Upper lobe of left lung (tissue), 4 donors: ENCODE results near the gene PWWP2B.

Source experiments
- EP300 ChIP-seq, 4 donors: sonication (generic); formaldehyde crosslinking; IDR thresholded peaks; one replicate each; pipeline ENCODE4 v1.5.1; 2017; ENCODE audit warnings: antibody characterized with exemption in 4 of 4, control low read depth in 2 of 4
- POLR2A ChIP-seq, 4 donors: fragments of 450-650 bp; IDR thresholded peaks; one replicate each; pipeline ENCODE4 v1.5.1; 2016 to 2017; ENCODE audit warnings: antibody characterized with exemption in 4 of 4, mild to moderate bottlenecking in 2 of 4
- POLR2AphosphoS5 ChIP-seq, 2 donors: sonication (generic); formaldehyde crosslinking; IDR thresholded peaks; one replicate each; pipeline ENCODE4 v1.5.1; 2017; ENCODE audit warnings: antibody characterized with exemption in 2 of 2
- TF ChIP-seq, protein P1 (sequence below), 6 experiments: fragments of 450-650 bp in 4 of 6; fragments of 200-600 bp in 2 of 6; sonication (generic) in 2 of 6; IDR thresholded peaks; one replicate each; pipeline ENCODE4 v1.5.1; 2016 to 2019; ENCODE audit warnings: antibody characterized with exemption in 6 of 6

DNA sequence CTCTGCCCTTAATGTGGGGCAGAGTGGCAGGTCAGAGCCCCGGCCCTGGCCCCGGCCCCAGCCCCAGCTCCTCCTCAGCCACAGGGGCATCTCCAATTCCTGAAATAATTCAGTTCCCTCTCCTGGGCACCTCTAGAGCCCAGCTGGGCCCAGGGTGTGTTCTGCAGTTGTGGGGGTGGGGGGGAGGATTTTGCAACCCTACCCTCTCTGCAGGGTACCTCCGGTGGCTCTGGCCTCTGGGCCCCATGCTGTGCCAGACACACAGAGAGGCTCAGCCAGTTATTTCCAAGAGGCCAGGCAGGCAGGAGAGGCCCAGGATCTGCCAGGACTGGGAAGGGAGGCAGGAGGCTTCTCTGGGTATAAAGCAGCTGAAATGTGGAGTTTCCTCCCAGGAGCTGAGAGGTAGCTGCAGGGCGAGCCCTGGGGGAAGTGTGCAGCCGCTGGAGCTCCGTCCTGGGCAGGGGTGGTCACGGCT is 47.9 kb downstream of the PWWP2B start:
- TF ChIP-seq POLR2A (IDR thresholded peaks at IDR 0.05) (no peak), EP300 (IDR thresholded peaks at IDR 0.05) (no peak), POLR2AphosphoS5 (IDR thresholded peaks at IDR 0.05) (no peak)
- TF ChIP-seq, protein P1, sequence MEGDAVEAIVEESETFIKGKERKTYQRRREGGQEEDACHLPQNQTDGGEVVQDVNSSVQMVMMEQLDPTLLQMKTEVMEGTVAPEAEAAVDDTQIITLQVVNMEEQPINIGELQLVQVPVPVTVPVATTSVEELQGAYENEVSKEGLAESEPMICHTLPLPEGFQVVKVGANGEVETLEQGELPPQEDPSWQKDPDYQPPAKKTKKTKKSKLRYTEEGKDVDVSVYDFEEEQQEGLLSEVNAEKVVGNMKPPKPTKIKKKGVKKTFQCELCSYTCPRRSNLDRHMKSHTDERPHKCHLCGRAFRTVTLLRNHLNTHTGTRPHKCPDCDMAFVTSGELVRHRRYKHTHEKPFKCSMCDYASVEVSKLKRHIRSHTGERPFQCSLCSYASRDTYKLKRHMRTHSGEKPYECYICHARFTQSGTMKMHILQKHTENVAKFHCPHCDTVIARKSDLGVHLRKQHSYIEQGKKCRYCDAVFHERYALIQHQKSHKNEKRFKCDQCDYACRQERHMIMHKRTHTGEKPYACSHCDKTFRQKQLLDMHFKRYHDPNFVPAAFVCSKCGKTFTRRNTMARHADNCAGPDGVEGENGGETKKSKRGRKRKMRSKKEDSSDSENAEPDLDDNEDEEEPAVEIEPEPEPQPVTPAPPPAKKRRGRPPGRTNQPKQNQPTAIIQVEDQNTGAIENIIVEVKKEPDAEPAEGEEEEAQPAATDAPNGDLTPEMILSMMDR (IDR thresholded peaks at IDR 0.05), result no peak
